Endothelial cell of umbilical vein (primary cell): ENCODE data around the gene FARP1. TPM values are rescaled to one million over a fixed set of nuclear protein-coding genes. Genes with fewer than 3 reads are reported as not detected.

Source experiments
- BruUV-seq: library from RNA; stranded (reverse); fragments of 400-500 nt; replicated peaks from 2 replicates; lab custom pipeline; 2021; lab: Mats Ljungman, UMichigan
- CTCF ChIA-PET: fragments of 300-600, 350-600 bp; sonication (Branson Sonifier 250); formaldehyde crosslinking; loops from one replicate; lab custom pipeline; 2021; ENCODE audit warnings: antibody characterized with exemption, inconsistent platforms; lab: Charles Lee
- POLR2A ChIA-PET: fragments of 300-600, 350-600 bp; sonication (Branson Sonifier 250); formaldehyde crosslinking; loops from one replicate; lab custom pipeline; 2021; ENCODE audit warnings: antibody characterized with exemption, inconsistent platforms; lab: Charles Lee
- DNase-seq: peaks from one replicate; pipeline ENCODE4 v3.0.0-alpha.2; 2011; ENCODE audit warnings: low read depth, low spot score
- FAIRE-seq: peaks from 2 replicates; lab custom pipeline; 2011; peaks lifted over from hg19 to GRCh38; lab: Jason Lieb, UNC
- H2AFZ ChIP-seq: 2 replicates; pipeline ENCODE4 v1.6.0; 2012; ENCODE audit warnings: low read depth, low read length, control low read depth, inconsistent platforms
- H3K27ac ChIP-seq: 2 replicates; pipeline ENCODE4 v1.5.1; 2011; ENCODE audit warnings: low read depth, mild to moderate bottlenecking, control low read depth, low read length, moderate library complexity; ENCODE audit not compliant: insufficient read depth
- H3K27me3 ChIP-seq, 2 experiments: 2 replicates each; pipeline versions ENCODE4 v1.6.0 to v1.6.1; 2011; ENCODE audit warnings: low read length in 2 of 2, mixed read lengths in 1 of 2; ENCODE audit not compliant: control insufficient read depth in 2 of 2, insufficient read depth in 2 of 2
- H3K36me3 ChIP-seq, 2 experiments: 2 replicates in 1 of 2; 3 replicates in 1 of 2; pipeline ENCODE4 v1.5.1; 2011; ENCODE audit warnings: low read length in 2 of 2, mild to moderate bottlenecking in 1 of 2, moderate library complexity in 1 of 2; ENCODE audit not compliant: control insufficient read depth in 2 of 2, insufficient read depth in 2 of 2; ENCODE audit errors: extremely low read depth in 1 of 2
- H3K4me1 ChIP-seq: 3 replicates; pipeline ENCODE4 v1.5.1; 2011; ENCODE audit warnings: mild to moderate bottlenecking, low read length; ENCODE audit not compliant: control insufficient read depth, insufficient read depth; ENCODE audit errors: extremely low read depth
- H3K4me2 ChIP-seq: 2 replicates; pipeline ENCODE4 v1.6.1; 2011; ENCODE audit warnings: low read length, control low read depth, mixed read lengths; ENCODE audit not compliant: insufficient read depth
- H3K4me3 ChIP-seq, 3 experiments: fragments of 200-600 bp in 1 of 3; sonication (generic), shearing (Covaris generic) in 1 of 3; replicated peaks in 1 of 3; 2 replicates each; pipeline ENCODE4 v1.5.1; 2011 to 2016; ENCODE audit warnings: control low read depth in 3 of 3, low read length in 3 of 3, mild to moderate bottlenecking in 2 of 3, inconsistent platforms in 1 of 3, low read depth in 1 of 3, moderate library complexity in 1 of 3; ENCODE audit not compliant: insufficient read depth in 1 of 3
- H3K79me2 ChIP-seq: 2 replicates; pipeline ENCODE4 v1.6.0; 2012; ENCODE audit warnings: low read length, inconsistent platforms; ENCODE audit not compliant: control insufficient read depth, insufficient read depth
- H3K9ac ChIP-seq: replicated peaks from 2 replicates; pipeline ENCODE3; 2011; ENCODE audit warnings: low read length, control low read depth; ENCODE audit not compliant: insufficient read depth; ENCODE audit errors: extremely low read depth
- H3K9me1 ChIP-seq: replicated peaks from 3 replicates; pipeline ENCODE4 v1.6.0; 2011; ENCODE audit warnings: mild to moderate bottlenecking, low read length; ENCODE audit not compliant: control insufficient read depth, insufficient read depth; ENCODE audit errors: extremely low read depth
- H3K9me3 ChIP-seq: replicated peaks from 2 replicates; pipeline ENCODE4 v1.5.1; 2012; ENCODE audit warnings: low read length, inconsistent platforms; ENCODE audit not compliant: control insufficient read depth, insufficient read depth
- H4K20me1 ChIP-seq: replicated peaks from 2 replicates; pipeline ENCODE3; 2011; ENCODE audit warnings: mild to moderate bottlenecking, low read length; ENCODE audit not compliant: control insufficient read depth, insufficient read depth; ENCODE audit errors: extremely low read depth
- FOS ChIP-seq: IDR thresholded peaks from 2 replicates; pipeline ENCODE4 v1.6.1; 2011; ENCODE audit warnings: mild to moderate bottlenecking, low read length, moderate library complexity, borderline replicate concordance; ENCODE audit not compliant: insufficient read depth
- GATA2 ChIP-seq: IDR thresholded peaks from 2 replicates; pipeline ENCODE4 v1.7.0; 2011; ENCODE audit warnings: low read depth, mild to moderate bottlenecking, moderate library complexity, mixed read lengths, low read length; ENCODE audit not compliant: insufficient read length, insufficient read depth
- JUN ChIP-seq: IDR thresholded peaks from 2 replicates; pipeline ENCODE4 v1.6.1; 2011; ENCODE audit warnings: borderline replicate concordance, low read depth; ENCODE audit not compliant: insufficient read length, insufficient read depth
- MYC ChIP-seq: IDR thresholded peaks from one replicate; pipeline ENCODE4 v1.6.1; 2011; ENCODE audit warnings: mild to moderate bottlenecking, low read depth, low read length
- dilution Hi-C: fragments of 300-500 bp; cut with MboI; formaldehyde crosslinking; loops from one replicate; pipeline ENCODE4 v1.15.0; 2019; ENCODE audit warnings: low sequenced_read_pairs; ENCODE audit not compliant: extremely low pct_ligation_motif_present
- intact Hi-C: fragments of 100-400 bp; cut with micrococcal nuclease; formaldehyde crosslinking; loops from one replicate; pipeline ENCODE4 v1.10.0; 2022
- polyA plus RNA-seq, 4 experiments: library from polyadenylated mRNA; depleted of rRNA in 3 of 4; stranded (reverse) in 3 of 4; unstranded in 1 of 4; fragments of >200 nt; gene quantifications; 2 replicates each; pipeline versions ENCODE4 v1.2.1 to v1.2.3, GENCODE V29; 2011 to 2012; ENCODE audit warnings: missing spikeins in 1 of 4
- total RNA-seq: library from RNA; stranded (reverse); gene quantifications from 2 replicates; pipeline ENCODE4 v1.2.3, GENCODE V29; 2021
- TF ChIP-seq, protein P1 (sequence below), 2 donors: IDR thresholded peaks; 1 replicate in 1 of 2; 2 replicates in 1 of 2; pipeline ENCODE4 v1.5.1; 2011; ENCODE audit warnings: low read length in 2 of 2, mild to moderate bottlenecking in 2 of 2, moderate library complexity in 2 of 2, control low read depth in 1 of 2, inconsistent platforms in 1 of 2, low read depth in 1 of 2; ENCODE audit not compliant: insufficient read depth in 1 of 2; ENCODE audit errors: extremely low read depth in 1 of 2

Gene FARP1
- total and polyA plus RNA-seq, 2 donors (not counting 3 experiments of a cell fraction or from before 2014, with no cell fraction given): 19.0 to 77.7 TPM

- Histone ChIP-seq H3K9me1 (no peaks in the 10 kb centered on the region), H3K9ac (no peak overlapping the region), H2AFZ (no peak overlapping the region), H4K20me1 (no peaks in the 10 kb centered on the region), H3K36me3 (no peaks in the 10 kb centered on the region), H3K27me3 (no peaks in the 10 kb centered on the region), H3K4me1 (peaks cover 8% of the 10 kb centered on the region), H3K4me3 (no peak overlapping the region), H3K4me2 (no peak overlapping the region), H3K9me3 (no peaks in the 10 kb centered on the region), H3K27ac (no peak overlapping the region), H3K79me2 (peaks cover 2% of the 10 kb centered on the region)
- dilution Hi-C loops (no loop called here), intact Hi-C loops (no loop called here)
- BruUV-seq: no TSS peak
- DNase-seq: no peak
- ChIA-PET CTCF (interaction anchor here (1.2 to 1.6 kb wide), 2 partner anchors 10 to 426 kb away, joined by 3 read pairs; no protein-coding TSS in a partner anchor), POLR2A (no interaction called here)
- TF ChIP-seq, protein P1, sequence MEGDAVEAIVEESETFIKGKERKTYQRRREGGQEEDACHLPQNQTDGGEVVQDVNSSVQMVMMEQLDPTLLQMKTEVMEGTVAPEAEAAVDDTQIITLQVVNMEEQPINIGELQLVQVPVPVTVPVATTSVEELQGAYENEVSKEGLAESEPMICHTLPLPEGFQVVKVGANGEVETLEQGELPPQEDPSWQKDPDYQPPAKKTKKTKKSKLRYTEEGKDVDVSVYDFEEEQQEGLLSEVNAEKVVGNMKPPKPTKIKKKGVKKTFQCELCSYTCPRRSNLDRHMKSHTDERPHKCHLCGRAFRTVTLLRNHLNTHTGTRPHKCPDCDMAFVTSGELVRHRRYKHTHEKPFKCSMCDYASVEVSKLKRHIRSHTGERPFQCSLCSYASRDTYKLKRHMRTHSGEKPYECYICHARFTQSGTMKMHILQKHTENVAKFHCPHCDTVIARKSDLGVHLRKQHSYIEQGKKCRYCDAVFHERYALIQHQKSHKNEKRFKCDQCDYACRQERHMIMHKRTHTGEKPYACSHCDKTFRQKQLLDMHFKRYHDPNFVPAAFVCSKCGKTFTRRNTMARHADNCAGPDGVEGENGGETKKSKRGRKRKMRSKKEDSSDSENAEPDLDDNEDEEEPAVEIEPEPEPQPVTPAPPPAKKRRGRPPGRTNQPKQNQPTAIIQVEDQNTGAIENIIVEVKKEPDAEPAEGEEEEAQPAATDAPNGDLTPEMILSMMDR (IDR thresholded peaks at IDR 0.05; ENCODE audit: extremely low read depth in 1 of 2, insufficient read depth in 1 of 2, low read depth in 1 of 2, low read length in 2 of 2): no peak
- TF ChIP-seq GATA2 (no peak), JUN (no peak), MYC (no peak), FOS (no peak)
- FAIRE-seq: no peak
Measured at GRCh38 chr13:98226496-98226895, 83.6 kb downstream of the FARP1 start.
